Gastroesophageal sphincter (tissue), 3 donors: Measurements from ENCODE around the gene SHC4.

Source experiments
- CTCF ChIP-seq, 4 experiments: fragments of 200-600 bp in 2 of 4; fragments of 450-650 bp in 2 of 4; sonication (generic) in 1 of 4; IDR thresholded peaks; one replicate each; pipeline ENCODE4 v1.5.1; 2017 to 2019; ENCODE audit warnings: antibody characterized with exemption in 4 of 4, mild to moderate bottlenecking in 2 of 4, moderate library complexity in 2 of 4
- EP300 ChIP-seq: sonication (generic); formaldehyde crosslinking; IDR thresholded peaks from one replicate; pipeline ENCODE4 v1.6.1; 2017; ENCODE audit warnings: antibody characterized with exemption, mild to moderate bottlenecking
- POLR2A ChIP-seq, 2 donors: fragments of 450-650 bp; IDR thresholded peaks; one replicate each; pipeline ENCODE4 v1.6.1; 2017; ENCODE audit warnings: antibody characterized with exemption in 2 of 2, mild to moderate bottlenecking in 2 of 2, moderate library complexity in 1 of 2

GRCh38 chr15:48890375-48890972, 73.2 kb downstream of the SHC4 start:
- TF ChIP-seq CTCF (IDR thresholded peaks at IDR 0.05) (no peak), EP300 (no peak), POLR2A (IDR thresholded peaks at IDR 0.05) (no peak)
